Measurements from ENCODE around the gene GRHPR.
"Not testable (repeated sequence)": the region's sequence is repeated elsewhere in the genome, so short reads cannot be mapped to it uniquely, and the experiment has no call there.

GRHPR gene

GRCh38 chr9:37422289-37423104, at the start of gene GRHPR:
GRHPR (plus strand) TSS chr9:37422696; CDS start chr9:37422751, 55 bp downstream.
- DNase-seq (ENCODE audit: low spot score): peak; percentile 92

GRCh38 chr9:37372839-37373238, 49.7 kb upstream of the GRHPR start:
- DNase-seq (ENCODE audit: low spot score): no peak

GRCh38 chr9:37373621-37374020, 48.9 kb upstream of the GRHPR start:
- DNase-seq (ENCODE audit: low spot score): no peak

GRCh38 chr9:37374892-37375291, 47.6 kb upstream of the GRHPR start:
- no peak for DNase-seq (ENCODE audit: low spot score)

GRCh38 chr9:37377688-37378612, 44.5 kb upstream of the GRHPR start:
- no peak for DNase-seq (ENCODE audit: low spot score)

- DNase-seq (ENCODE audit: low spot score): no peak
These were observed 43.9 kb upstream of the GRHPR start for GRCh38 chr9:37378613-37379004.

GRCh38 chr9:37379835-37380234, 42.7 kb upstream of the GRHPR start:
- DNase-seq (ENCODE audit: low spot score): no peak

GRCh38 chr9:37380570-37380969, 41.9 kb upstream of the GRHPR start:
- no peak for DNase-seq (ENCODE audit: low spot score)

- no peak for DNase-seq (ENCODE audit: low spot score)
These were observed 41.3 kb upstream of the GRHPR start for GRCh38 chr9:37381094-37381741.

GRCh38 chr9:37382161-37382981, 40.1 kb upstream of the GRHPR start:
- no peak for DNase-seq (ENCODE audit: low spot score)

GRCh38 chr9:37382982-37383357, 39.5 kb upstream of the GRHPR start:
- no peak for DNase-seq (ENCODE audit: low spot score)

- DNase-seq (ENCODE audit: low spot score): no peak
These were observed 39.1 kb upstream of the GRHPR start for GRCh38 chr9:37383393-37383792.

- DNase-seq (ENCODE audit: low spot score): no peak
These were observed 38.4 kb upstream of the GRHPR start for GRCh38 chr9:37383876-37384746.

- DNase-seq (ENCODE audit: low spot score): no peak
These were observed 37.2 kb upstream of the GRHPR start for GRCh38 chr9:37385286-37385685.

- no peak for DNase-seq (ENCODE audit: low spot score)
These were observed 35.5 kb upstream of the GRHPR start for GRCh38 chr9:37386988-37387387.

GRCh38 chr9:37390759-37391158, 31.7 kb upstream of the GRHPR start:
- DNase-seq (ENCODE audit: low spot score): peak; percentile 20

- DNase-seq (ENCODE audit: low spot score): no peak
These were observed 30.2 kb upstream of the GRHPR start for GRCh38 chr9:37392272-37392671.

GRCh38 chr9:37395229-37395628, 27.3 kb upstream of the GRHPR start:
- no peak for DNase-seq (ENCODE audit: low spot score)

GRCh38 chr9:37395663-37396062, 26.8 kb upstream of the GRHPR start:
- no peak for DNase-seq (ENCODE audit: low spot score)

GRCh38 chr9:37397948-37398347, 24.5 kb upstream of the GRHPR start:
- not testable (repeated sequence) for DNase-seq (ENCODE audit: low spot score)

Measured in activated CD4-positive, alpha-beta T cell treated with anti-CD3 and anti-CD28 coated beads, Interleukin-2, Interleukin-4, amounts not matched to agents 100 ng/mL and 50 ng/mL, durations not matched to agents 16 hours and 8 hours (primary cell).